Measurements from ENCODE around the gene RPS15.

Gene RPS15

GRCh38 chr19:1396768-1397679, 41.2 kb upstream of the RPS15 start:
- no peaks in the 10 kb centered on the region for H3K9me3 ChIP-seq (ENCODE audit: severe bottlenecking)
- peaks cover 61% of the 10 kb centered on the region for H3K36me3 ChIP-seq
- DNase-seq = no peak
- no peak overlapping the region for H3K4me3 ChIP-seq (ENCODE audit: low read depth, low read length)
- no peak overlapping the region for H3K27ac ChIP-seq
- TF ChIP-seq CTCF (IDR thresholded peaks at IDR 0.05; ENCODE audit: low read depth, low read length) = no peak
- H3K27me3 ChIP-seq (ENCODE audit: insufficient read depth, low read depth, severe bottlenecking) = no peaks in the 10 kb centered on the region

DNA sequence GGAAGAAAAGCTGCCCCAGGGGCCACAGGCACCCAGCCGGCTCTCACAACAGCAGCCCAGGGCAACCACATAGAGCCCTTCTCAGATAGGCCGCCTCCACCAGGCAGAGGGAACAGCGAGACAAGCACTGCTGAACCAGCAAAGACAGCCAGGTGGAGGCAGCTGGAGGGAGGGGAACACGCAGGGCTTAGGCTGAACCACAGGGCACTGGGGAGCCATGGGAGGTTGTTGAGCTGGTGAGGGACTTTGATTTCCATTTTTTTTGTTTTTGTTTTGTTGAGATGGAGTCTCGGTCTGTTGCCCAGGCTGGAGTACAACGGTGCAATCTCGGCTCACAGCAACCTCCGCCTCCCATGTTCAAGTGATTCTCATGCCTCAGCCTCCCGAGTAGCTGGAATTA, 40.4 kb upstream of the RPS15 start:
- Histone ChIP-seq H3K27ac (no peak overlapping the region), H3K4me3 (ENCODE audit: low read depth, low read length) (no peak overlapping the region), H3K9me3 (ENCODE audit: severe bottlenecking) (no peaks in the 10 kb centered on the region), H3K27me3 (ENCODE audit: insufficient read depth, low read depth, severe bottlenecking) (no peaks in the 10 kb centered on the region), H3K36me3 (peaks cover 53% of the 10 kb centered on the region)
- TF ChIP-seq CTCF (IDR thresholded peaks at IDR 0.05; ENCODE audit: low read depth, low read length) = no peak
- DNase-seq = no peak

DNA sequence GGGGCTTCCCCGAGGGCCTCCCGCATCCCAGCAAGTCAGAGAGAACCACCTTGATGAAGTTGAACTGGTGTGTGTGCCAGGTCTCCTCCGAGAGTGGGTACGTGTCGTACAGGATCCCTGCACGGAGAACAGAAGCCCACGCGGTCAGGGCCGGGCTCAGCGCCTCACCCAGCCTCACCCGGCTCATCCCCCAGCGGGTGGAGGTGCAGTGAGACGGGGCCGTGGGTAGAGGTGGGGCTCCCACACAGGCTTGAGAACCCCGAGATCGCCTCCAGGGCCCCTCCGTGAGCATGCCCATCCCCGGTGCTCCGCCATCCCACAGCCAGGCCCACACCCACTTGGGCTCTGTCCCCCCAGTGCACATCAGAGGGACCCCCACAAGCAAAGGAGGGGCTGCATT, 39.1 kb upstream of the RPS15 start:
- no peak overlapping the region for H3K4me3 ChIP-seq (ENCODE audit: low read depth, low read length)
- no peaks in the 10 kb centered on the region for H3K9me3 ChIP-seq (ENCODE audit: severe bottlenecking)
- no peak for TF ChIP-seq CTCF (IDR thresholded peaks at IDR 0.05; ENCODE audit: low read depth, low read length)
- peaks cover 43% of the 10 kb centered on the region for H3K36me3 ChIP-seq
- H3K27me3 ChIP-seq (ENCODE audit: insufficient read depth, low read depth, severe bottlenecking) = no peaks in the 10 kb centered on the region
- DNase-seq = no peak
- H3K27ac ChIP-seq = no peak overlapping the region

GRCh38 chr19:1399745-1400144, 38.5 kb upstream of the RPS15 start:
- no peaks in the 10 kb centered on the region for H3K9me3 ChIP-seq (ENCODE audit: severe bottlenecking)
- H3K4me3 ChIP-seq (ENCODE audit: low read depth, low read length) = no peak overlapping the region
- H3K27me3 ChIP-seq (ENCODE audit: insufficient read depth, low read depth, severe bottlenecking) = no peaks in the 10 kb centered on the region
- H3K27ac ChIP-seq = no peak overlapping the region
- TF ChIP-seq CTCF (IDR thresholded peaks at IDR 0.05; ENCODE audit: low read depth, low read length) = no peak
- DNase-seq = no peak
- H3K36me3 ChIP-seq = peaks cover 40% of the 10 kb centered on the region

DNA sequence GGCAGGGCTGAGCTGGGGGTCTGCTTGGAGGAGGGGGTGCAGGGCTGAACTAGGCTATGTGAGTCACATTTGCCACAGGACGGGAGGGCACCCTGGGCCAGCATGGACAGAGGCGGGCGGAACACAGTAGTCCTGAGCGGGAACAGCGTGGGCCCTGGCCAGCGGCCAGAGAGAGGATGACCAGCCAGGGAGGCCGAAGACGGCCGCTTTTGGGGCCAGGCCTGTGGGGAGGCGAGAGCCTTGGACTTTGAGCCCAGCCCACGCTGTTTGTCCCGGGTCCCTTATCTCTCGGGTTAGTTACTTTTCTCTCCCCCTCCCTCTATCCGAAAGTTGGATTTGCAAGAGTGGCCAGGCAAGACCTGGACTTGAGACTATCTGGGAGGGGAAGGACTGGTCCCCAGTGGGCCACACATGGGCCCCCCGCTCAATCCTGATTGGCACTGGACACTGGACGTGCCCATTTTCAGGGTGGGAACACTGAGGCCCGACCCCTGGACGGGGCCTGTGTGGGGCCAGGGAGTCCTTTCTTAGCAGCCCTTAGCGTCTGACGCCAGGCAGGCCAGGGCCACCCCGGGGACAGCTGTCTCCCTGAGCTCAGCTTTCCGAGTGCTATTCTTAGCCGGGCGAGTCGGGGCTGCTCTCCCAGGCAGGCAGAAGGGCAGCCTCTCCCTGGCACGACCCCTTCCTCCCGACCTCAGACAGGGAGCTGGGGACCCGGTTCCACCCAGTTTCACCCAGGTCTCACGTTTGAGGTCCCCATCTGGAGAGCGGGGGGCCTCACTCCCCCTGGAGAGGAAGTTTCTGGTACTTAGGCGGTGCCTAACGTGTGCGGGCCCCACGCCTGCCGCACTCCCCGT, 37.7 kb upstream of the RPS15 start:
- Histone ChIP-seq H3K9me3 (ENCODE audit: severe bottlenecking) (no peaks in the 10 kb centered on the region), H3K27me3 (ENCODE audit: insufficient read depth, low read depth, severe bottlenecking) (no peaks in the 10 kb centered on the region), H3K36me3 (peaks cover 32% of the 10 kb centered on the region), H3K27ac (peak overlapping the region; percentile 84), H3K4me3 (ENCODE audit: low read depth, low read length) (peak overlapping the region; percentile 94)
- peak; percentile 78 for DNase-seq
- no peak for TF ChIP-seq CTCF (IDR thresholded peaks at IDR 0.05; ENCODE audit: low read depth, low read length)
